Lower lobe of right lung (tissue), 2 donors: ENCODE results near the gene DTNBP1. TPM values are rescaled to one million over a fixed set of nuclear protein-coding genes. Genes with fewer than 3 reads are reported as not detected.
A peak's percentile ranks its signal among the peaks of the same experiment; 100 is the strongest.

ENCODE experiments used
- ATAC-seq, 2 donors: fragments of 200-7000 bp; cut with Tn5 transposase; one replicate each; pipeline ENCODE4 v1.9.1; 2020 to 2022; ENCODE audit warnings: mild to moderate bottlenecking in 2 of 2, moderate library complexity in 2 of 2
- DNase-seq: peaks from one replicate; pipeline ENCODE4 v3.0.0-alpha.2; 2020
- H3K27ac ChIP-seq: fragments of 200-600 bp; one replicate; pipeline ENCODE4 v1.8.0; 2022
- H3K27me3 ChIP-seq: fragments of 200-600 bp; one replicate; pipeline ENCODE4 v1.8.0; 2022; ENCODE audit warnings: low read depth
- H3K36me3 ChIP-seq: fragments of 200-600 bp; one replicate; pipeline ENCODE4 v1.8.0; 2022; ENCODE audit warnings: mild to moderate bottlenecking
- H3K4me1 ChIP-seq: fragments of 200-600 bp; one replicate; pipeline ENCODE4 v1.8.0; 2022
- H3K4me3 ChIP-seq: fragments of 200-600 bp; one replicate; pipeline ENCODE4 v1.8.0; 2022; ENCODE audit warnings: mild to moderate bottlenecking
- H3K9me3 ChIP-seq: fragments of 200-600 bp; one replicate; pipeline ENCODE4 v1.8.0; 2022
- intact Hi-C: fragments of 100-400 bp; cut with DNase I; formaldehyde crosslinking; loops from one replicate; pipeline ENCODE4 v1.11.0; 2022
- total RNA-seq: library from RNA; stranded (reverse); fragmentation: NEBNext Ultra II Directional; extraction: Animal tissue kit (Norgen Biotek cat#: 25700); gene quantifications from one replicate; pipeline ENCODE4 v1.2.1, GENCODE V29; 2021
- TF ChIP-seq, protein P1 (sequence below): fragments of 200-600 bp; IDR thresholded peaks from one replicate; pipeline ENCODE4 v1.8.0; 2022; ENCODE audit warnings: antibody characterized with exemption, mild to moderate bottlenecking
- donor health status: DM: no; HTN: yes; CAD: no; lungs with severe emphysema.

The DTNBP1 gene
- total RNA-seq, 1 donor from 2014 or later: 25.9 TPM

DNA sequence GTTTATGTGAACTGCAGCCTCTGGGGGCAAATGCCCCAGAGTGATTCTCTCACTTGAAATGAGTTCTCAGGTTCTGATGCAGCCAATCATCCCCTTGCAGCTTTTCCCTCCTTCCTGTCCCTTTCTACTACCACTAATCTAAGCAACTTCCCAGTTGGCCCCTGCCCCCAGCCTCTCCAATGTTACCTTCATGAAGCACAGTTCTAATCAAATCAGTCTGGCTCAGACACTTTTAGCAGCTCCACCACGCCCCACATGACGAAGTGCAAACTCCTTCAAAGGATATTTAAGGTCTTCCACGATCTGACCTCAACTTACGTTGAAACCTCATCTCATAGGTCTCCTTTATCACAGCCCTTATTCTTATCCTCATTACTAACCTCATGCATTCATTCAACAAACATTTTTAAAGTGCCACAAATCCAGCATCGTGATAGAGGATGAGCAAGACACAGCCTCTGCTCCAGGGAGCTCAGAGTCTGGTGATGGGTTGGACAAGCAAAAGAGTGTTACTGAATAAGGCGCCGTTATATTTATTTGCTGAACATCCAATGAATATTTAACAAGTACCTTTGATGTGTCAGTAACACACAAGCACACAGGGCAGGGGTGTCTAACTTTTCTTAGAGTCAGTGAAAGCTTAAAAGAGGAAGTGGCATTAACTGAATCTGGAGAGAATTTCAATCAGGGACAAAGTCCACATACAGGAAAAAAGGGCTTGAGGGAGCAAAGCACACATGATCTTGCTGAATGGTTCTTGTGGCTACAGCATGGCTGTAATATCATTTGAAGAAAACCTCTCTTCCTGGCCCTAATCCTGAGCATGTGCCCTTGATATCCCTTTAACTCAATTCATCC lies 20.4 kb upstream of the DTNBP1 start:
- ATAC-seq (no peak), DNase-seq (no peak)
- no peaks in the 10 kb centered on the region for H3K4me1 ChIP-seq
- H3K9me3 ChIP-seq: no peaks in the 10 kb centered on the region
- no peak overlapping the region for H3K27ac ChIP-seq
- TF ChIP-seq, protein P1, sequence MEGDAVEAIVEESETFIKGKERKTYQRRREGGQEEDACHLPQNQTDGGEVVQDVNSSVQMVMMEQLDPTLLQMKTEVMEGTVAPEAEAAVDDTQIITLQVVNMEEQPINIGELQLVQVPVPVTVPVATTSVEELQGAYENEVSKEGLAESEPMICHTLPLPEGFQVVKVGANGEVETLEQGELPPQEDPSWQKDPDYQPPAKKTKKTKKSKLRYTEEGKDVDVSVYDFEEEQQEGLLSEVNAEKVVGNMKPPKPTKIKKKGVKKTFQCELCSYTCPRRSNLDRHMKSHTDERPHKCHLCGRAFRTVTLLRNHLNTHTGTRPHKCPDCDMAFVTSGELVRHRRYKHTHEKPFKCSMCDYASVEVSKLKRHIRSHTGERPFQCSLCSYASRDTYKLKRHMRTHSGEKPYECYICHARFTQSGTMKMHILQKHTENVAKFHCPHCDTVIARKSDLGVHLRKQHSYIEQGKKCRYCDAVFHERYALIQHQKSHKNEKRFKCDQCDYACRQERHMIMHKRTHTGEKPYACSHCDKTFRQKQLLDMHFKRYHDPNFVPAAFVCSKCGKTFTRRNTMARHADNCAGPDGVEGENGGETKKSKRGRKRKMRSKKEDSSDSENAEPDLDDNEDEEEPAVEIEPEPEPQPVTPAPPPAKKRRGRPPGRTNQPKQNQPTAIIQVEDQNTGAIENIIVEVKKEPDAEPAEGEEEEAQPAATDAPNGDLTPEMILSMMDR: no peak
- no peaks in the 10 kb centered on the region for H3K27me3 ChIP-seq
- H3K4me3 ChIP-seq: no peak overlapping the region
- intact Hi-C loops: no loop called here
- H3K36me3 ChIP-seq: no peaks in the 10 kb centered on the region

DNA sequence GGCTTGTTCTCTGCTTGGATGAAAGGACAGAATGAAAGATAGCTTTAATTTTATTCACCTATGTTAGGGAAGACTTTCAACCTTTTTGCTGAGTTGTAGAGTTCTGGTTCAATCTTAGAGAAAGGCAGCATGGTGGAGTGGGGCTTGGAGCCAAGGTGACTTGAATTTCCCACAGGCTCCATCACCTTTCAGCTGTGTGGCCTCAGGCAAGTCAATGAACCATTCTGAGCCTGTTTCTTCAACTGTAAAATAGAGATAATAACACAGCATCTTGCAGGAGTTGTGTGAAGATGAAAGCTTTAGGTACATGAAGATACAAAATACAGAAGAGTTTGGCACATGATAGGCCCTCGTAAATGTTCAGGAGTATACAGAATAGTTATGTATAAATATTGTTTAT lies 19.1 kb upstream of the DTNBP1 start:
- no peak overlapping the region for H3K27ac ChIP-seq
- intact Hi-C loops: no loop called here
- H3K9me3 ChIP-seq: no peaks in the 10 kb centered on the region
- no peaks in the 10 kb centered on the region for H3K4me1 ChIP-seq
- TF ChIP-seq, protein P1: no peak
- ATAC-seq (no peak), DNase-seq (no peak)
- H3K4me3 ChIP-seq: no peak overlapping the region
- no peaks in the 10 kb centered on the region for H3K36me3 ChIP-seq
- no peaks in the 10 kb centered on the region for H3K27me3 ChIP-seq

DNA sequence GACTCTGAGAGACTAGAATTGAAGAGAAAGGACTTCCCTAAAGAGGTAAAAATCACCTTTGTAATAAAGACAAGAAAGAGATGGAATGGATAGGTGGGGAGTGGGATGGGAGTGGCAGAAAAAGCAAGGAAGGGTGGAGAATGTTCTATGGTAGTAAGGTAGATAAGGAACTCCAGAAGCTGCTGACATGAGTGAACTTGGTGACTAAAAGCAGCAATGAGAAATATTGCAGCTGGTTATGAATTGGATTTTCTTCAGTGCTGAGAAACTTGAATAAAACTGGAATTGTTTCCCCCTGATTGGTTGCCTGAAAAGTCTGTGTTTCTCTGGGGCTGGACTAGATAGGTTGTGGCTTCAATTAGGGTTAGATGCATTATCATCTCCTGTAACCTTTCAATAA lies 15.7 kb upstream of the DTNBP1 start:
- Histone ChIP-seq H3K36me3 (no peaks in the 10 kb centered on the region), H3K9me3 (no peaks in the 10 kb centered on the region), H3K4me3 (no peak overlapping the region), H3K27ac (no peak overlapping the region), H3K27me3 (no peaks in the 10 kb centered on the region), H3K4me1 (peaks cover 11% of the 10 kb centered on the region)
- TF ChIP-seq, protein P1: no peak
- intact Hi-C loops: no loop called here
- ATAC-seq: no peak
- DNase-seq: no peak

DNA sequence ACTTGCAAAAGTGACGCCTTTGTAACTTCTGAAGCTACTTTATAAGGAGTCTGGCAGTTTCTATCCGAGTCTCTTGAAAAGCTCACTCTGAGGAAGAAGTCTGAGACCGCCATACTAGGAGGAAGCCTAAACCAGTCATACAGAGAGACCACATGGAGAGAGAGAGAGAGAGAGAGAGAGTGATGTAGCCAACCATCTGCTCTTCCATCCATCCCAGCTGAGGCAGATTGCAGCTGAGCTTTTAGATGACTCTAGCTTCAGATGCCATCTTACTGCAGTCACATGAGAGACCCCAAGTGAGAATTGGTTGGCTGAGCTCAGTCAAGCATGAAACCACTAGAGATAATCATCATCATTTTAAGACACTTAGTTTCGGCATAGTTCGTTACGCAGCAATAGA lies 15.0 kb upstream of the DTNBP1 start:
- intact Hi-C loops: no loop called here
- no peak for ATAC-seq
- H3K27ac ChIP-seq: no peak overlapping the region

DNA sequence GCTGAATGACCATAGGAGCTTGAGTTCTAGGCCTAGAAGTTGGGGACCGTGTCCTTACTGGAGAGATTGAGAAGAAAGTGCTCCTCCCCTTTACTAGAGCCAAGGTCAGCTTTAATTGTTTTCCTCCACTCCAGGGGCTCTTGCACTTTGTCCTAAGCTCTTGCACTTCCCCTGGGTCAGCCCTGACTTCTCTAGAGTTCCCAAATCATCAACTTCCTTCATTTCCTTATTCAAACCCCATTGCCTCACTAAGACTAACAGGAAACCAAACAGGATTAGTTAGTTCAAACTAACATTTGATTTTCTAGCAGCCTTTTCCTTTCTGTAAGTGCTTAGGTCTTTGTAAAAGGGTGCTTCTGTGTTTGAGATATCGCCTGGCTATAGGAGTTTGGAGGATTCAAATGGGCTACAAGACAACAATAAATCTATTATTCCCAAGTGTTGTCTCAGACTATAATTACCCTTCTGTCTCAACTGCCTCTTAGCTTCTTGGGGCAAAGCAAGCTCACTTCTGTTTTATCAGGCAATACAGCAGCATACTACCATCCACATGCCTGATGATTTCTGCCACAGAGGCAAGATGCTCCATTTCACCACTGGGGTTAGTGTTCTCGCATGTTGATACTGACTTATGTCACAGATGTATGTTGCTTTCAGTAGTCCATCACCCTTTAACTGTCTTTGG lies 12.8 kb upstream of the DTNBP1 start:
- no peaks in the 10 kb centered on the region for H3K36me3 ChIP-seq
- H3K4me1 ChIP-seq: peaks cover 11% of the 10 kb centered on the region
- H3K9me3 ChIP-seq: no peaks in the 10 kb centered on the region
- ATAC-seq: peak; percentile 54 to 57
- intact Hi-C loops: no loop called here
- H3K27me3 ChIP-seq: no peaks in the 10 kb centered on the region
- TF ChIP-seq, protein P1: no peak
- no peak overlapping the region for H3K4me3 ChIP-seq
- H3K27ac ChIP-seq: no peak overlapping the region
- no peak for DNase-seq

More for the DNA sequence above, 15.0 kb upstream of the DTNBP1 start:
- no peak overlapping the region for H3K4me3 ChIP-seq
- H3K9me3 ChIP-seq: no peaks in the 10 kb centered on the region
- H3K4me1 ChIP-seq: peaks cover 11% of the 10 kb centered on the region
- TF ChIP-seq, protein P1: no peak
- H3K36me3 ChIP-seq: no peaks in the 10 kb centered on the region
- no peak for DNase-seq
- H3K27me3 ChIP-seq: no peaks in the 10 kb centered on the region
